K562 (cell line): Measurements from ENCODE around the gene RPF1. TPM values are rescaled to one million over a fixed set of nuclear protein-coding genes. Genes with fewer than 3 reads are reported as not detected.

Experiments used
- ATAC-seq: fragments of 200-7000 bp; cut with Tn5 transposase; 3 replicates; pipeline ENCODE4 v1.9.1; 2020; ENCODE audit warnings: moderate library complexity
- BruUV-seq: library from RNA; stranded (reverse); fragments of 400-500 nt; replicated peaks from 2 replicates; lab custom pipeline; 2021; lab: Mats Ljungman, UMichigan
- CTCF ChIA-PET: fragments of 300-600 bp; formaldehyde crosslinking; extraction: SDS; loops from one replicate; lab custom pipeline; 2021; ENCODE audit warnings: low intra/inter-chr PET ratio; lab: Yijun Ruan, JAX
- POLR2A ChIA-PET: fragments of 300-600, 350-650 bp; sonication (Branson Sonifier 250); formaldehyde crosslinking; extraction: SDS; loops from one replicate; lab custom pipeline; 2021; ENCODE audit warnings: antibody characterized with exemption, inconsistent platforms; lab: Yijun Ruan, JAX
- DNase-seq, 4 experiments: peaks; one replicate each; pipeline versions ENCODE4 v3.0.0 to v3.0.0-alpha.2; 2011 to 2018; ENCODE audit warnings: low spot score in 3 of 4, mixed read lengths in 3 of 4; ENCODE audit errors: extremely low read depth in 1 of 4
- FAIRE-seq: peaks from 2 replicates; lab custom pipeline; 2011; peaks lifted over from hg19 to GRCh38; lab: Jason Lieb, UNC
- H2AFZ ChIP-seq: 2 replicates; pipeline ENCODE4 v1.6.0; 2011; ENCODE audit warnings: low read depth, low read length, control low read depth, inconsistent platforms
- H3K27ac ChIP-seq: fragments of 200-600 bp; 3 replicates; pipeline ENCODE4 v1.8.0; 2011; ENCODE audit warnings: low read depth, mild to moderate bottlenecking, control low read depth, inconsistent platforms, low read length, moderate library complexity, mixed read lengths; ENCODE audit errors: extremely low read depth
- H3K27me3 ChIP-seq, 2 experiments: fragments of 300-600 bp in 1 of 2; 2 replicates in 1 of 2; 3 replicates in 1 of 2; pipeline versions ENCODE4 v1.6.0 to v1.8.0; 2011; ENCODE audit warnings: inconsistent platforms in 2 of 2, low read length in 2 of 2, mild to moderate bottlenecking in 1 of 2, mixed read lengths in 1 of 2, moderate library complexity in 1 of 2; ENCODE audit not compliant: control insufficient read depth in 2 of 2, insufficient read depth in 2 of 2
- H3K36me3 ChIP-seq: fragments of 300-600 bp; 3 replicates; pipeline ENCODE4 v1.8.0; 2011; ENCODE audit warnings: mild to moderate bottlenecking, low read length, inconsistent platforms; ENCODE audit not compliant: control insufficient read depth, insufficient read depth
- H3K4me1 ChIP-seq, 2 experiments: fragments of 200-600 bp in 1 of 2; replicated peaks in 1 of 2; 2 replicates in 1 of 2; 3 replicates in 1 of 2; pipeline versions ENCODE4 v1.5.1 to v1.8.0; 2011; ENCODE audit warnings: inconsistent platforms in 2 of 2, low read length in 2 of 2, mild to moderate bottlenecking in 1 of 2, mixed read lengths in 1 of 2, moderate library complexity in 1 of 2; ENCODE audit not compliant: control insufficient read depth in 2 of 2, insufficient read depth in 2 of 2
- H3K4me2 ChIP-seq: 2 replicates; pipeline ENCODE4 v1.6.1; 2011; ENCODE audit warnings: low read length, control low read depth, inconsistent platforms, mixed read lengths; ENCODE audit not compliant: insufficient read depth
- H3K4me3 ChIP-seq: fragments of 200-600 bp; sonication (generic), shearing (Covaris generic); 2 replicates; pipeline ENCODE4 v1.5.1; 2016; ENCODE audit warnings: control low read depth, inconsistent platforms
- H3K79me2 ChIP-seq: fragments of 200-600 bp; 3 replicates; pipeline ENCODE4 v1.8.0; 2011; ENCODE audit warnings: low read length, inconsistent platforms; ENCODE audit not compliant: control insufficient read depth, insufficient read depth
- H3K9ac ChIP-seq, 2 experiments: 2 replicates each; pipeline versions ENCODE4 v1.6.0 to v1.6.1; 2011; ENCODE audit warnings: low read depth in 2 of 2, low read length in 2 of 2, control low read depth in 1 of 2, inconsistent platforms in 1 of 2, mild to moderate bottlenecking in 1 of 2, mixed read lengths in 1 of 2; ENCODE audit not compliant: insufficient read depth in 1 of 2
- H3K9me1 ChIP-seq: one replicate; pipeline ENCODE4 v1.6.0; 2011; ENCODE audit warnings: inconsistent platforms, mild to moderate bottlenecking, low read length, moderate library complexity; ENCODE audit not compliant: control insufficient read depth, insufficient read depth
- H3K9me3 ChIP-seq: replicated peaks from 2 replicates; pipeline ENCODE4 v1.5.1; 2011; ENCODE audit warnings: low read depth, low read length, inconsistent platforms; ENCODE audit not compliant: control insufficient read depth, insufficient read depth
- H4K20me1 ChIP-seq: replicated peaks from 2 replicates; pipeline ENCODE4 v1.6.1; 2011; ENCODE audit warnings: low read length, inconsistent platforms, mixed read lengths; ENCODE audit not compliant: control insufficient read depth, insufficient read depth
- CTCF ChIP-seq, 3 experiments: IDR thresholded peaks in 2 of 3; conservative IDR thresholded peaks in 1 of 3; 2 replicates each; pipeline ENCODE4 v1.5.1; 2011 to 2012; ENCODE audit warnings: low read length in 3 of 3, mild to moderate bottlenecking in 3 of 3, control low read depth in 2 of 3, improper control_type of control experiment in 1 of 3, inconsistent platforms in 1 of 3, low read depth in 1 of 3, mixed read lengths in 1 of 3, moderate library complexity in 1 of 3; ENCODE audit not compliant: insufficient read depth in 2 of 3
- KLF16 ChIP-seq: IDR thresholded peaks from 2 replicates; pipeline ENCODE4 v1.6.1; 2016; ENCODE audit warnings: antibody characterized with exemption
- LCOR ChIP-seq: sonication (generic); formaldehyde crosslinking; IDR thresholded peaks from 2 replicates; pipeline ENCODE4 v1.8.0; 2022; ENCODE audit warnings: mild to moderate bottlenecking, missing genetic modification reagents
- NCOA4 ChIP-seq: fragments of 450-650 bp; IDR thresholded peaks from 2 replicates; pipeline ENCODE4 v1.6.1; 2018; ENCODE audit warnings: mild to moderate bottlenecking; ENCODE audit not compliant: partially characterized antibody
- NR2C1 ChIP-seq, 2 experiments: fragments of 450-650 bp; IDR thresholded peaks; 2 replicates each; pipeline ENCODE4 v1.6.1; 2017; ENCODE audit warnings: mild to moderate bottlenecking in 2 of 2, antibody characterized with exemption in 1 of 2, inconsistent platforms in 1 of 2, missing compliant biosample characterization in 1 of 2, missing genetic modification characterization in 1 of 2
- RBBP5 ChIP-seq: fragments of 200-600 bp; sonication (generic); IDR thresholded peaks from 2 replicates; pipeline ENCODE4 v1.6.1; 2012; ENCODE audit warnings: borderline replicate concordance, mild to moderate bottlenecking, low read length, control low read depth, inconsistent platforms; ENCODE audit not compliant: insufficient read depth, poor library complexity, severe bottlenecking
- RFX1 ChIP-seq: fragments of 450-650 bp; IDR thresholded peaks from 2 replicates; pipeline ENCODE4 v1.6.1; 2016; ENCODE audit warnings: mild to moderate bottlenecking, moderate library complexity
- SMAD2 ChIP-seq: fragments of 150-350 bp; IDR thresholded peaks from 2 replicates; pipeline ENCODE4 v1.6.1; 2014; ENCODE audit warnings: low read depth, mild to moderate bottlenecking, low read length
- SMC3 ChIP-seq: conservative IDR thresholded peaks from 2 replicates; pipeline ENCODE4 v1.6.1; 2011; ENCODE audit warnings: low read depth, low read length, improper control_type of control experiment; ENCODE audit not compliant: insufficient read depth
- TAF7 ChIP-seq: fragments of 450-650 bp; IDR thresholded peaks from 2 replicates; pipeline ENCODE4 v1.6.1; 2016; ENCODE audit warnings: missing genetic modification characterization, missing compliant biosample characterization
- ZC3H4 ChIP-seq: sonication (generic); formaldehyde crosslinking; IDR thresholded peaks from 2 replicates; pipeline ENCODE4 v1.9.0; 2021; ENCODE audit warnings: missing genetic modification reagents, borderline replicate concordance
- ZNF347 ChIP-seq: fragments of 450-650 bp; formaldehyde crosslinking; IDR thresholded peaks from 2 replicates; pipeline ENCODE4 v1.4.0; 2020; ENCODE audit warnings: low read depth, mild to moderate bottlenecking, moderate library complexity
- ZNF445 ChIP-seq: fragments of 250-450 bp; sonication (Bioruptor Pico); IDR thresholded peaks from 2 replicates; pipeline ENCODE4 v1.4.0; 2020; ENCODE audit warnings: low read depth, mild to moderate bottlenecking, moderate library complexity
- WGBS: fragments of 100-300 bp; shearing (Covaris generic); methylation state at CpG from one replicate; pipeline ENCODE4 v1.1.6; 2016; ENCODE audit warnings: low coverage, mixed read lengths; ENCODE audit not compliant: insufficient coverage; ENCODE audit errors: missing lambda C conversion rate; 5-methylcytosine and 5-hydroxymethylcytosine counted together
- in situ Hi-C: fragments of 300-500 bp; cut with MboI; formaldehyde crosslinking; loops from 4 replicates; pipeline ENCODE4 v1.15.0; 2018; ENCODE audit warnings: inconsistent platforms, mixed read lengths
- intact Hi-C: fragments of 100-400 bp; cut with micrococcal nuclease; formaldehyde crosslinking; loops from 2 replicates; pipeline ENCODE4 v1.14.2; 2022
- polyA plus RNA-seq, 8 experiments: library from polyadenylated mRNA; depleted of rRNA in 4 of 8; stranded (reverse) in 5 of 8; unstranded in 3 of 8; fragments of >200 nt; fragmentation: Nextera tagmentation in 2 of 8; fragmentation: Illumina TruSeq in 1 of 8; extraction: Ambion mirVana in 2 of 8; extraction: Trizol in 1 of 8; gene quantifications; 2 replicates each; pipeline versions ENCODE4 v1.2.1 to v1.2.3, GENCODE V29; 2011 to 2014; ENCODE audit warnings: inconsistent platforms in 1 of 8, missing spikeins in 1 of 8
- total RNA-seq, 7 experiments: library from RNA; depleted of rRNA in 6 of 7; stranded (reverse); fragments of >200 nt in 6 of 7; fragmentation: Illumina TruSeq in 2 of 7; extraction: Trizol in 2 of 7; gene quantifications; 2 replicates each; pipeline versions ENCODE4 v1.2.1 to v1.2.3, GENCODE V29; 2011 to 2021; ENCODE audit warnings: low replicate concordance in 1 of 7

Gene RPF1
- total and polyA plus RNA-seq, 9 of the 15 experiments (the other 6 are each of a cell fraction or from before 2014, with no cell fraction given) = 52.4 to 156 (median 90.2) TPM

DNA sequence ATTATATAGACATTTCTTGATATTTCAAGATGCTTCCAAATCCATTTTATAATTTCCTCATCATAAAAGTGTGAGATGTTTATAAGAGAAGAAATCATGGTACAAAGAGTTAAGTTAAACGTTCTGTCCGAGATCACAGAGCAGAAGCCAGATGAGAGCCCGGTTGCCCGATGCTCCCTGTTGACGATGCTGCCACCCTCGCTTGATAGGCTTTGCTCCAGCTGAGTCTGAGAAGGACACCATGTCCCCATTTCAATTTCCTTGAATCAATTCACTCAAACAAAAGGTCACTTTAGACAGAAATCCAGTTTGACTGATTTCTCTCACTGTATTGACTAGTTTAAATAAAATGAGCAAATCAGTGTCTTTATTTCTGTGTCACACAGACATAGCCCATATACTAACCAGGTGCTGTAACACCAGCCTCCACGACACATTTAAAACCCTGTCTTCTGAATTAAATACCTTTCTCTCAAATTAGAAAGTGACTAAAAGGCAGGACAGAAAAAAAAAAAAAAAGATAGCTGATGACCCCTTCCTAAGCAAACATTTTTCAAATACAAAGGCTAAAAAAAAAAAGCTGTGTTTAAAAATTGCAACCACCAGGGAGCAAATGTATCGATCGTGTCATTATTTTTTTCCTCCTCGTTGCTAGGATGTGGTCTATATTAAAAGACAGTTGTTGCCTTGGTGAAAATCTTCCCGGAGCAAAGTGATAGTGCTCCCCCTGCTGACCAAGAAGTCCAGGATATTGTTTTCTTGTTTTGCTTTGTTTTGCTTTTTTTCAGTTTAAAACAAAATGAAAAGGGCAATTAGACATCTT lies 45.6 kb upstream of the RPF1 start:
- peak; percentile 74; the same call in 2 of the 3 replicates for ATAC-seq
- no peak overlapping the region; the same call in 1 of the 2 replicates for H2AFZ ChIP-seq
- peak; percentile 91 for FAIRE-seq
- 18% methylated on average over 11 of the region's 11 CpGs for WGBS
- POLR2A ChIA-PET = no interaction called here
- no peaks in the 10 kb centered on the region for H3K36me3 ChIP-seq
- H3K4me2 ChIP-seq = no peak overlapping the region
- no peak overlapping the region for H3K27ac ChIP-seq
- no peaks in the 10 kb centered on the region for H3K27me3 ChIP-seq
- H3K9ac ChIP-seq = no peak overlapping the region
- intact Hi-C loops (loop anchor here (1.0 to 5.0 kb wide), 4 partner anchors 291 to 529 kb away; partner anchors contain the start of gene PRKACB), in situ Hi-C loops (loop anchor here (10.0 kb wide), 1 partner anchor 509 kb away; no protein-coding TSS in a partner anchor)
- DNase-seq = peak; percentile 40 to 72 (median 48)
- H3K79me2 ChIP-seq = no peaks in the 10 kb centered on the region
- H3K4me1 ChIP-seq = no peaks in the 10 kb centered on the region
- no TSS peak for BruUV-seq
- 0 out of 2 replicates have a peak, but pooled peaks cover 2% of the 10 kb centered on the region for H3K9me3 ChIP-seq
- H4K20me1 ChIP-seq = no peaks in the 10 kb centered on the region
- CTCF ChIA-PET = interaction anchor here (0.7 to 2.2 kb wide), 6 partner anchors 12 to 530 kb away, joined by 3 to 12 read pairs (median 4); no protein-coding TSS in a partner anchor
- no peak overlapping the region for H3K4me3 ChIP-seq
- H3K9me1 ChIP-seq = no peaks in the 10 kb centered on the region
- peak; percentile 53 to 78 (median 68); a peak in 5 of 6 replicates for TF ChIP-seq CTCF (IDR thresholded peaks at IDR 0.05 in 2 of 3, conservative IDR thresholded peaks at IDR 0.05 in 1 of 3; ENCODE audit: insufficient read depth in 2 of 3, low read depth in 1 of 3, low read length in 3 of 3)
- no peak for TF ChIP-seq ZC3H4
- 0 out of 2 replicates have a peak, but pooled peaks have one; percentile 26 for TF ChIP-seq KLF16
- no peak for TF ChIP-seq NCOA4
- TF ChIP-seq RBBP5 = no peak
- TF ChIP-seq ZNF445 (CRISPR knock-in tag) = no peak
- no peak for TF ChIP-seq TAF7 (tag)
- TF ChIP-seq LCOR (CRISPR knock-in tag) = no peak
- no peak for TF ChIP-seq NR2C1 (IDR thresholded peaks at IDR 0.05)
- TF ChIP-seq NR2C1 (tag; IDR thresholded peaks at IDR 0.05) = no peak
- peak; percentile 63 for TF ChIP-seq RFX1
- peak; percentile 58; the same call in 1 of the 2 replicates for TF ChIP-seq SMC3
- TF ChIP-seq SMAD2 = no peak
- no peak for TF ChIP-seq ZNF347 (CRISPR knock-in tag)
